Cardiac fibroblast (primary cell): Measurements from ENCODE around the gene DCLK2.

Experiments
- DNase-seq, 2 donors: peaks; one replicate each; pipeline versions ENCODE4 v3.0.0 to v3.0.0-alpha.2; 2010; ENCODE audit warnings: low read depth in 2 of 2
- H3K4me3 ChIP-seq, 2 donors: replicated peaks in 1 of 2; 1 replicate in 1 of 2; 2 replicates in 1 of 2; pipeline ENCODE4 v1.5.1; 2011; ENCODE audit warnings: low read depth in 2 of 2, low read length in 2 of 2, mild to moderate bottlenecking in 2 of 2, moderate library complexity in 1 of 2
- CTCF ChIP-seq: IDR thresholded peaks from one replicate; pipeline ENCODE4 v1.5.1; 2011; ENCODE audit warnings: low read depth, mild to moderate bottlenecking, low read length, inconsistent platforms

DCLK2 gene

GRCh38 chr4:150114641-150115040 lies 36.4 kb downstream of the DCLK2 start:
- TF ChIP-seq CTCF, result no peak
- no peak overlapping the region for H3K4me3 ChIP-seq
- DNase-seq, result no peak

GRCh38 chr4:150115851-150116250 lies 37.6 kb downstream of the DCLK2 start:
- DNase-seq, result no peak
- TF ChIP-seq CTCF, result no peak
- H3K4me3 ChIP-seq, result no peak overlapping the region

GRCh38 chr4:150116506-150116905 lies 38.3 kb downstream of the DCLK2 start:
- no peak overlapping the region for H3K4me3 ChIP-seq
- no peak for TF ChIP-seq CTCF
- DNase-seq, result no peak

- no peak for TF ChIP-seq CTCF
- peak in 1 of 2 donors; percentile 58 for DNase-seq
- no peak overlapping the region for H3K4me3 ChIP-seq
Observed at GRCh38 chr4:150117094-150117493, 38.8 kb downstream of the DCLK2 start.

- no peak overlapping the region for H3K4me3 ChIP-seq
- no peak for TF ChIP-seq CTCF
- DNase-seq, result no peak
Observed at GRCh38 chr4:150117629-150118028, 39.4 kb downstream of the DCLK2 start.

- TF ChIP-seq CTCF, result no peak
- peak; percentile 38 to 56 for DNase-seq
- no peak overlapping the region for H3K4me3 ChIP-seq
Observed at GRCh38 chr4:150119492-150119891, 41.2 kb downstream of the DCLK2 start.

GRCh38 chr4:150123087-150123486 lies 44.8 kb downstream of the DCLK2 start:
- no peak overlapping the region for H3K4me3 ChIP-seq
- DNase-seq, result no peak
- TF ChIP-seq CTCF, result no peak
